Measurements from ENCODE around the gene SEMA4C.
"Not testable (repeated sequence)": the region's sequence is repeated elsewhere in the genome, so short reads cannot be mapped to it uniquely, and the experiment has no call there.

Gene SEMA4C

DNA sequence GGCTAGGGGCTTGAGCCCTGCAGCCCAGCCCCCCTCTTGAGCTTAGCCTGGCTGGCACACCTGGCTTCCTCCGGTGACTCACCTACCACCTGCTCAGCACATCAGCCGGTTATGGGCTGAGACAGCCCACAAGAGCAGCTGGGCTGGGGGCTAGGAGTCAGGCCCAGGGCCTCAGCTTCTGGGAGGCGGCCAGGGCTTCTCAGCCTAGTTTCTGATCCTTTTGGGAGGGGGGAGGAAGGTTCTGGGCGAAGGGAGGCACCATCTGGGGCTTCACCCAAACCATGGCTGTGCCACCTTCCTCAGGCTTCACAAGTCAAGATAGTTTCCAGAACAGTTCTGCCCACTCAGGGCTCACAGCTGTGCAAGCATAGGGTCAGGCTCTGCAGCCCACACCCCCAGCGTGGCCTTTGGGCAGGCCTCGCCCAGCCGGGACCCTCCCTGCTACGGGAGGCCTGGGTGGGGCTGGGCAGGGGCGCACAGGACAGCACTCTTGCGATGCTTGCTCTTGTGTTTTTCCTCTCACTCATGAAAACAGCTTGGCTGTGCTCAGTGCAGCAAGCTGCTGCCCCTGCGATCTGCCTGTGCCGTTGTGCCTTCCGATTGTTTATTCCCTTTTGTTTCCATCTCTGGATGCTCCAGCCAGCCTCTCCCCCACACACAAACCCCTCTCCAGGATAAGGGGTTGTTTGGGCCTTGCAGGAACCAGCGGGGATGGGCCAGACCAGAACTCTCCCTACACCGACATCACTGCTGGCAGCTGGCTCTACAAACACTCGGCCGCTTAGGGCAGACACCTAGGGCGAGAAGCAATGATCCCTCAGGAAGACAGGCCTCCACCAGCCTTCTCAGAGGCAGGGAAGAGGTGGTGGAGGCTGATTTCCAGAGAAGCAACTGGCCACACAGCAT is 26.1 kb upstream of the SEMA4C start:
- peak; percentile 56 for DNase-seq

DNA sequence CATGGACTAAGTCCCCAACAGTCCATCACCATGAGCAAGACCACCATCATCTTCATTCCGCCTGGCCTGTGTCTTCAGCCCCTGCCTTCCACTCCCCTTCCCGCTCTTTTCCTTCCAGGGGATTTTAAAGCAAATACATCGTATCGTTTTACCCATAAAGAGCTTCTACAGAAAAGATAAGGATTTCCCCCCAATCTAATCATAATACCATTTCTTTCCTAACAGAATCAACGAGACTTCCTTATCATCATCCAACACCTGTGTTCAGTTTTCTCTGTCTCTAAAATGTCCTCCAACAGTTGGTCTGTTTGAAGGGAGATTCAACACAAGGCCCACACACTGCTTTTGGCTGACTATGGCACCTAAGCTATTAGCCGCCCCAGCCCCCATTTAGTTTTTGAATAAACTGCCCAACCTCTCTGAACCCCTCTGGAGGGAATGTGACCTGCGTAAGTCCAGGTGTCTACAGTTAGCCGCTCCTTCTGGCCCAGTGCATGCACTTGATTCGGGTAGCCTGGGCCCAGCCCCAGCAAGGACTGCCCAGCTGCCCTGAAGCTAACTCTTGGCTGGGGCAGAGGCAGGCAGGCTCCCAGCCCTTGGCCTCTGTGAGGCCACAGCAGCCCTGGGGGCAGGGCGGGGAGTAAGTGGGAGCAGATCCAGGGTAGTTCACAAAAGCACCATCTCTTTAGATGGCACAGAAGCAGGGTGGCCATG is 25.3 kb upstream of the SEMA4C start:
- DNase-seq: no peak

DNA sequence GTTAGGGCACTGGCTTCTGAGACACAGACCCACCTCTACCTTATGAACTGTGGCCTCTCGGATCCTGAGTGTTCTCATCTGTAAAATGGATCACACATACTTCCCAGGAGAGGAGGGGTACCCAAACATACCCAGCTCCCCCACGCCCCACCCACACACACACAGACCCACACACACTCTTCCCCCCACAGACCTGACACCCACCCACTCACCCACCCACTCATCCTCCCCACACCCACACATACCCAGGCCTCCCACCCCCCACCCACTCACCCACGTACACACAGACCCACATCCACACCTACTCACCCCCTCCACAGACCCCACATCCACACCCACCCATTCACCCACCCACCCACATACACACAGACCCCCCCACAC is 24.3 kb upstream of the SEMA4C start:
- no peak for DNase-seq

DNA sequence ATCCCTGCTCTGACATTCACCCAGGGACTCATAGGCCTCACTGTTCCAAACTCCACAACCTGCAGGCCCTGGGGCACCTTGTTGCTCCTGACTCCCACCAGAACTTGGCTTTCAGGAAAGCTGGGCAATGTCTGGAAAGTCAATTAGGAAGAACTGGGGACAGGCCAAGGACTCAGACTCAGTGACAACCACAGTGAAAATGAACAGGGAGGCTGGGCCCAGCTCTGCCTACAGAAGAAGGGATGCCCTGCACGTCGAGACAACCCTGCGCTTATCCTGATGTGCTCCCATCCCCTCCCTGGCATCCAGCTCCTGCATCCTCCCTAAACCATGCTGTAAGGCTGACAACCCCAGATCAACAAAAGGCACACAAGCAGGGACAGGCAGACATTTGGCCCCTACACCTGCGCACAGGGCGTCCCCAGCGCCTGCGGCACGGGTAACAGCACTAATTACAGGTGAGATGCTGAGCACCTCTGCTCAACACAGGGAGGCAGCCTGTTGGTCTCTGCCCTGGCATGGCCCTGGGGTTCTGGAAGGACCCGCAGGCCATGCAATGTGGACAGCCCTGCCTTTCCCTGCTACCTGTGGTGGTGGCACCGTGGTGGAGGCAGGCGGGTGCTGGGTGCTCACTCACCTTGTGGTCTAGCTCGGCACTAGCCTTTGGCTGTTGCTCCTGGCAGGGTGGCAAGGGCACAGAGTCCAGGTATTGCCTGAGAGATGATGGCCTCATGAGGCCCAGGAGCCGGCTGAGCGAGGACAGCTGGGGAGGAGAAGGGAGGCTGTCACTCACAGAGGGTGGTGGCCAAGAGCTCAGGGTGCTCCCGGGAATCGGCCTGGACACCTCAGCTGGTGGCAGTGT is 23.6 kb upstream of the SEMA4C start:
- DNase-seq: no peak

DNA sequence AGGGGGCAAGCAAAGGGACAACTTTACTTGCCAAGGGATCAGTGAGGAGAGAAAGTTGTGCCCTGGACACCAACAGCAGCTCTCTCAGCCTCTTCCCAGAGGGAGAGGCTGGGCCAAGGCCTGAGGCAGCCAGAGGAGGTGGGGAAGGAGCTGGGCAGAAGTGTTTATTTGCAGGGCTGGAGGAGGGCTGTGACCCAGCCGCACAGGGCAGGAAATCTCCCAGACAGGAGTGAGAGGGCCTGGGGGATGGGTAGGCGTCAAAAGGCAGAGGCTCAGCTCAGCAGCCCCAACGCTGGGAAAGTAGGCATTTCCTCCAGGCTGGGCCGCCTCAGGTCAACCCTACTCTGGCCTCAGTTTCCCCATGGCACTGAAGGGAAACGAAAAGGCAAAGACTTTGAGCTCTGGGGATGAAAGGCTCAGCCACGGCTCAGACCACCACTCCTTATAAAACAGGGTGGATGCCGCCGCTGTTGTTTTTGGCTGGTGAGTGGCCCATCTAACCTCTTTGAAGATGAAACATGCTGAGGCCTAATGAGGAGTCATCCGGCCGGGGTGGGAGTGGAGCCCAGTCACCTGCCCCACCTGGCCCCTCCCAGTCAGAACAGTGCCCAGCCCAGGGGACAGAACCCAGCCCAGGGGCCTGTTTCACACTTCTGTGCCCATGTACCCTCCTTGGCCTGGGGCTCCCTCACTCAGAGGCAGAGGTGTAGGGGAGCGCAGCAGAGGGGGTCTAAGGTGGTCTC is 21.9 kb upstream of the SEMA4C start:
- DNase-seq: no peak

DNA sequence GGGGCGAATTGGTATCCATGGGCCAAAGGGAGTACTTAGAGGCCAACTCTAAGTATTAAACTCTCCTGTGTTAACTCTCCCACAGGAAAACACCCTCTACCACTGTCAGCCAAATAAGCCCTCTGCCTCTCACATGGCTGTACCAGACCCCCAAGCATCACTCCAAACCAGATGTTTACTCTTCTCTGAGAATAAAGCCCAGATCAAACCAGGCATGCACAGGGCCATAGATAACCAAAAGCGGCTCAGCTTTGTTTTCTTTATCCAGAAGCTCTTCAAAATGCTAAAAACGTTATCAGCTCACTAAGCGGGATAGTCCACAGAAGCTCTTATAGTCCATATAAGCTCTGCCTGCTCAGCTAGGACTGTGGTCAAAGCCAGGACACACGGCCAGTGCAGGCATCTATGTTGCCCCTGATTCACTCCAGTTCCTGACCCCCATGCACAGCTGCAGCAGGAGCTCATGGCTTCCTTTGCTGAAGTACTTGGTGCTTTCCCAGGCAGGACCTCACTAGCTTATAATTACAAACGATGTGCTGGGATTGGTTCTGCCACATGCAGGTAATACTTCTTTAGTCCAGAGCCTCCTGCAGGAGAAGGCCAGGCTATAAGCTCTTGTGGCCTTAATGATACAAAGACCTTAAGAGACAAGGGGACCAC is 21.0 kb upstream of the SEMA4C start:
- no peak for DNase-seq

DNA sequence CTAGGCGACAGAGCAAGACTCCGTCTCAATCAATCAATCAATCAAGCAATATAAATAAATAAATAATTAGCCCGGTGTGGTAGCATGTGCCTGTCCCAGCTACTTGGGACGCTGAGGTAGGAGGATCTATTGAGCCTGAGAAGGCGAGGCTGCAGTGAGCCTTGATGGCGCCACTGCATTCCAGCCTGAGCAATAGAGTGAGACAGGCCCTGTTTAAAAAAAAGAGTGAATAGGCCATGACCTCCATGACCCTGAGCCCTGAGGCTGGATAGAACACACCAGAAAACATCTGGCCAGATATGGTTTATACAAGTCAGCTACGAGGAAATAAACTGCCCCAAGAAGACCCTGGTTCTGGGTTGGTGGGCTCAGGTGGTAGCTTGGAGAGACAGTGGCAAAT is 20.4 kb upstream of the SEMA4C start:
- DNase-seq: no peak

DNA sequence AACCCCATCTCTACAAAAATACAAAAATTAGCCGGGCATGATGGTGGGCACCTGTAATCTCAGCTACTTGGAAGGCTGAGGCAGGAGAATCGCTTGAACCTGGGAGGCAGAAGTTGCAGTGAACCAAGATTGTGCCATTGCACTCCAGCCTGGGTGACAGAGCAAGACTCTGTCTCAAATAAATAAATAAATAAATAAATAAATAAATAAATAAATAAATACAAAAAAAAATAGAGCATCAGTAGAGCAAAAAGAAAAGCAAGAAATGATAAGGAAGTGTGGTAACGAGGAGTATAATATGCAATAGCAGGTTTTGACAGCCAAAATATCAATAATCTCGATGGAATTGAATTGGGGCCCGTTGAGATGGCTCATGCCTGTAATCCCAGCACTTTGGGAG is 19.6 kb upstream of the SEMA4C start:
- DNase-seq: not testable (repeated sequence)

DNA sequence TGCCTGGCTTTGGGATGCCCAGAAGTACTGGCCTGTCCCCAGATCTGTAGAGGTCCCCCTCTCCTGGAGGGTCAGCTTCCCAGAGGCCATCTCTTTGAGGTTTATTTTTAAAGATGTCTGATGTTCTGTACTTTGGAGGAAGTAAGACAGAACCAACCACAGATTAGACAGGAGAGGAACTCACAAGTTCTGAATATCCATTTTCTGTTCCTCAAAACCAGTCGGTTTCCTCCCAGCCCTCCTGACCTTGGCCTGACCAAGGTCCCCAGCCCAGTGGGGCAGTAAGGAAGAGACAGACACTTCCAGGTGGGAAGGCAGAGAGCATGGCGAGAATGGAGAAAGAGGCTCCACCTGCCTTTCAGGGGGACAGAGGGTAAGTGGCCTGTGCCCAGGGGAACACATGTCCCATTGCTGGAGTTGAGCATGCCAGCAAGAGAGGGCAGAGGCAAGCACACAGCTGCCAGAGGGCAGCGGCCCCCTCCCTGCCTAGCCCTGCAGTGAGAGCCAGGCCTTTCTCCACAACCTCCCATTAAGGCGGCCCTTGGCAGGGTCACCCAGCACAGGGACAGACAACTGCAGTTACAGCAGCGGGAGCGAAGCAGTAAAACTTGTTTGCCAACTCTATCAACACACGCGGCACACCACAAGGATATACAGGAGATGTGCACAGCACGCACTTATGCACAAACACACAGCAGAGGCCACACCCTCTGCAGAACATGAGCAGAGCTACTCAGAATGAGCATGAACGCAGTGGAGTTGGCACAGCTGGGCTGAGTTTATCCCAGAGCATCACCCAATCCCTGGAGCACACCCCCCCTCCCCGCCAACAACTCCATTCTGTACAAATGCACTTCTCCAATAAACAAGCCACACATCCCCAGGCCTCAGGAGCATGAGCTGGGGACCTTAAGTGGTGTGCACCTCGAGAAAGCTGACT is 18.5 kb upstream of the SEMA4C start:
- DNase-seq: no peak

DNA sequence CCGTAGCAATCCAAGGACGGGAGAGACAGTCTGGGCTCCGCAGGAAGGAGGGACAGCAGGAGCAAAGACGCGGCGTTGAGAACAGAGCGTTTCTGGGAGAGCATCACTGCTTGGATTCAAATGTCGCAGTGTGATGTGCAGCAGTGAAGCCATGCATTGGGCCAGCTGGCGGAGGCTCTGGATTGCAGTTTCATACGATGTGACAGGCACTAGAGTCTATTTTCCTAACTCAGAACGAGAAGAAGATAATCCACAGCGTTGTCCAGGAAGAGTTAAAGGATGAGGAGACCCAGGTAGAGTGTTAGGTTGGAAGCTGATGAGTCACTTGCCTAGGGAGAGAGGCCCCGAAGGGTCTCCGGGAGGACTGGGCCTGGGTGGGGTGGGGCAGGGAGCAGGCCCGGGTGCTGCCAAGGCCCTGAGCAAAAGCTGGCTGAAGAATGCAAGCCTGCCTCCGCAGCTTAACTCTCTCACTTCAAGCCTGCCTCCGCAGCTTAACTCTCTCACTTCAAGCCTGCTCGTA is 17.7 kb upstream of the SEMA4C start:
- DNase-seq: no peak

DNA sequence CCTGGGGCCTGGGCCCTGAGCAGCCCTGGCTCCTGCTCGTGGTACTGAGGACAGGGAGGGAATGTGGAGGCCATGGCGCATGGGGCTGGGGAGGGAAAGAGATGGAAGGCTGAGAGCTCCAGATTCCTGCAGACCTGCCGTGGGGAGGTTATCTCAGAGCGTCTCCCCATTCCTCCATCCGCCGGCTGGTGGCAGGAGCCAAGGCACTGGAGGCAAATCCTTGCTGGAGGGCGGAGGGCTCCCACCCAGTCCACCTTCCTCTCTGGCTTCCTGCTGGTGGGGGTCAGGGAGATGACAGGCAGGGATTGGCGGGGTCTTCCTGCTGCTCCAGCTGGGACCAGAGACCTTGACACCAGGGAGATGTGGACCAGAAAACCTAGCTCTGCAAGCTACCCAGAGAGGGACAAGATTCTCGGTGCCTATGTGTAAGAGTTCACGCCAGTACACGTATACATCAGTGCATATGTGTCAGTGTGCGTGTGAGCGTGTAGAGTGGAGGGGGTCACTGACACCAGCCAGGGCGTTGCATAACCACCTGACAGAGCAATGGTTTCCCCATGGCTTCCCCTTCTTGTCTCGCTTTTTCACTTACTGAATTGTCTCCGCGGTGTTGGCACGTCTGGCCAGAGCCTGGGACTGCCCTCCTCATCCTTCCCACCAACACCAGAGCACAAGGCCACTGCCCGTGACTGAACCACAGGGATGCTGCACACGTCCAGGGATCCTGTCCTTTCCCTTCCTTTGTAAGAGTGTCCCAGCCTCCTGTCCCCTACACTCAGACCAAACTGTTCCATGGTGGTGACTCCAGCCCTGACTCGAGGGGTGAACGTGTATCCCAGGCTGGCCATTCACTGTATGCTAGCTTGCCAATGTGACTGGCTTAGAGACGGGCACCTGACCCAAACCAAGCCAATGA is 15.8 kb upstream of the SEMA4C start:
- no peak for DNase-seq

DNA sequence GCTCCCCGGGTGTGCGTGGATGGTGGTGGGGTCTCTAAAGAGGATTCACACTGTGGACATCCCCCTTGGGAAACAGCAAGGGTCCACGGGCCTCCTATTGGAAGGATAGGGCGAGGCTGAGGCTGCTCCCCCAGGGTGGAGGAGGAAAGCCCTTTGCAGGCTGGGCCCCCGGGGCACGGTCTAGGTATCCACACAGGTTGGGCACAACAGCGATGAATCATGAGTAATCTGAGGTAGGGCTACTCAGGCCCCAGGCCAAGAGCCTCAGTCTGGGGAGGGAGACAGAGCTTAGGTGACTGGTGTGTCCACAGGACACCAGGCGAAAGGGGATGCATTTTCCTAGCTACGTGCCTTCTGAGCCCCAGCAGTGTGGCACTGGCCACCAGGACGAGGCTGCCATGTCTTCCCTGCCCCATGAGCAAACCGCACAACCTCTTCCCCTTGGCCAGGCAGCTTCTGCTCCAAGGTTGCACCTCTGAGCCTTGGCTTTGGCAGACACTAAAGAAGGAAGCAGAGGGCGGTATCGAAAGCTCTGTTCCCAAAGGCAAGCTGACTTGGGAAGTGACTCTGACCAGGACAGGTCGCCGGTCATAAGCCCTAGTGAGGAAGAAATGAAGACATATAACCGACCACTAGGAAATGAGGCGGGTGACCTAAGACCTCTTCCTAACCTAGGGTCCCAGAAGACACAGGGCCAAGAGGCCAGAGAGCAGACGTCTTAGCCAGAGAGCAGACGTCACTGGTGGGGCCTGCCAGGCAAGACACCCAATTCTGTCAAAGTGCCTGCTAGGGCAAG is 14.6 kb upstream of the SEMA4C start:
- no peak for DNase-seq

DNA sequence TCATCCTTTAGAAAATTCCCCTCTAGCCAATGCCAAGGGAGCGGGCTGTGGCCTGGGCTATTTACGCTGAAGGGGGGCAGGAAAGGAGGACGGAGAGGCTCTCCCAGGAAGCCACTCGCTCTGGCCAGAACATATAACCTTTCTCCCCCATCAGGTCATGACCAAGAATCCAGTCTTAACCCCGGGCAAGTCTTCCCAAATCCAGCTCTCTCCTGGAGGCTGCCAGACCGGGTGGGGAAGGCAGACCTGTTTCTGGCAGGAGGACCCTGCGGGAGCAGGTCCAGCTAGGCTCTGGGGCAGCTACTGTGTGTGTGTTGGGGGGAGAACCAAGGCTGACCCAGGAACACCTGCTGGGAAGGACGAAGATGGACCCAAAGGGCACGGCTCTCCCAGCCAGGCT is 13.4 kb upstream of the SEMA4C start:
- no peak for DNase-seq

DNA sequence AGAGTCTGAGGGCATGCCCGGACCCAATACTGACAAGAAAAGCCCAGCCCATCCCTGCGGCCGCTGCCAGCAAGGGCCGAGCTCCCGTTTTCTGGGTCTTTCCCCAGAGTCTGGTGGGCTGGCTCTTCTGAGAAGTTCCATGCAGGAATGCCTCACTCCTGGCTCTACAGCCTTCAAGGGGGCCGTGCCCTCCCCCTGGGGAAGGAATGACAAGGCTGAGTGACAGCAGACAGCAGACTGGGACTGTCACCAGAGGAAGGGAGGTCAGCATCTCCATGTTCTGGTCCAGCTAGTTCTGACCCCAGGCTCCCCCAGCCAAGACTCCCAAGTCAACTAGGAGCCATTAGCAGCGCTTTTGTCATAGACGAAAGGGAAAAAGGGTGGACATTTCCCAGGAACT is 13.0 kb upstream of the SEMA4C start:
- DNase-seq: no peak

DNA sequence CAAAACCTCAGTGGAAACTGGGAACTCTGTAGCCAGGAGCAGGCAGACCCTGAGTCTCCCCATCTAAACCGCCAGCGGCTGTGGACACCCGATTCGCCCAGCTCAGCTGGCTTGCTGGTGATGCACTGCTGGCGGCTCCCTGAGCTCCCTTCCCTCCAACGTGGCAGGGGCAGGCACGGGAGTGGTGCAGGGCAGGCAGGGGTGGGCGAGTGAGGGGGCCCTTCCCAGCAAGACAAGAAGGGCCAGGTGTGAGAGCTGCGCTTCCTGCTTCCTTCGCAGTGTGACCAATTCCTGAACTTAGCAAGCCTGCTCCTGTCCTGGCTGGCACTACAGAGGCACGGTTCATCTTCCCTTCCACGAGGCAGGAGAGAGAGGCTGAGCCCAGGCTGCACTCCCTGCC is 12.3 kb upstream of the SEMA4C start:
- peak; percentile 60 for DNase-seq

DNA sequence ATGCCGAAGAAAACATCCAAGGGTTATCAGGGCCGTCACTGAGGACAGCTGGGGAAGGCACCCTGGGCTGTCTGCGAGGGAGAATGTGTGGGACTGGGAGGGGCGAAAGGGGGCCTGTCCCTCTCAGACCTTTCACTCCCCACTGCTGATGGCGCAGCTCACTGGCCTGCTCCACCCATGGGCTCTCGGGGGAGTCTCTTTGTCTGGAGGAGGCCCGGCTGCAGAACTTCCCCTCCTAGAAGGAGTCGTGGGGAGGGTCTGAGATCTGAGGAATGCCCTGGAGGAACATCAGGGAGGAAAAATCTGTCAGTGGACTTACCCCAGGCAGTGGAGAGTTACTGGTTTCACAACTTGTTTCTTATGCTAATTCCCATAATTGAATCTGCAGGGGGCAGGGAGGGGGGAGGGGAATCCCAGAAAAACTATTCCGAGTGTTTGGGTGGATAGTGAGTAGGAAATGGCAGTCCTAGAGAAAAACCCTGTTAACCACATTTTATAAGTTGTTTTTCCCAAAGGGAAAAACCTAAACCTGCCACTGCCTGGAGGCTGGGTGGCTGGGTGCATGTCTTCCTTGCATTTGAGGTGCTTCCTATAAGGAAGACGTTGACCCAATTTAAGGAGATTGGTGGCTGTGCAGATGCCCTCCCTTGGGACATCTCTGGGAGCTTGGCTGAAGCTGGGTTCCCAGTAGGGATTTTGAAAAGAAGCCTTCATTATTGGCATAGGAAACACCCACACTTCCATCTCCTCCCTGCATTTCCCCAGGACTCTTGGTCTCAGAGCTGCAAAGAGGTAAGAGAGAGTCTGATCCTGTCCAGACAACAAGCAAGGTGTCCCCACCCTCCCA is 11.7 kb upstream of the SEMA4C start:
- DNase-seq: peak; percentile 73

DNA sequence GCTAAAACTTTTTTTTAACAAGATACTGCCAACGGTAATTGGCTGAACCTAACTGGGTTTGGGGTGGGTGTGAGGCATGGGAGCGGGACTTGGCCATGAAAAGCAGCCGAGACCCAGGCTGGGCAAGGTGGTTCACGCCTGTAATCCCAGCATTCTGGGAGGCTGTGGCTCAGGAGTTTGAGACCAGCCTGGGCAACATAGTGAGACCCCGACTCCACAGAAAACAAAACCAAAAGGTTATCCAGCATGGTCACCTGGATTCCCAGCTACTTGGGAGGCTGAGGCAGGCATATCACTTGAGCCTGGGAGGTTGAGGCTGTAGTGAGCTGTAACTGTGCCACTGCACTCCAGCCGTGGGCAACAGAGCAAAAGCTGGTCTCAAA is 11.0 kb upstream of the SEMA4C start:
- DNase-seq: no peak

DNA sequence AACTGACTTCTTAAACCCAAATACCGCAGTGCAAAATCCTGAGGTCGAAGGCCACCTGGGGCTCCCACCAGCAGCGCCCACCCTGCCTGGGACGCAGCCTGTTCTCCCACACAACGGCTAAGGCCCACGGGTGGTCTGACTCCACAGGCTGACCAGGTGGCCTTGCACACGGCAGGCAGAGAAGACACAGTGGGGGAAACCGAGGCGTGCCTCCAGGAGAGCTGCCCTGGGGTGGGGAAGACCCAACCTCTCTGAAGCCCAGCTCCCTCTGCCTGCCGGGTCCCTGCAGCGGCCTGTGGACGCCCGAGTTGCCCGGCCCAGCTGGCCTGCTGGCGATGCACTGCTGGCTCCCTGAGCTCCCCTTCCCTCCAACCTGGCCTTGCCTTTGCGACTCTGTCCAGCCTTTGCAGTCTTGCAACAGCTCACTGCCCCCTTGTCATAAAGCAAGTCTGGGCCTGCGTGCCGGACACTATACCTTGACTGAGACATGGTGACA is 9.7 kb upstream of the SEMA4C start:
- no peak for DNase-seq

All from NCI-H82 (cell line).